Liver (tissue), 3 donors: ENCODE measurements around the gene ASB7.

Experiments used
- ATF3 ChIP-seq: IDR thresholded peaks from 2 replicates; pipeline ENCODE4 v1.6.1; 2016; ENCODE audit warnings: antibody characterized with exemption
- CTCF ChIP-seq: fragments of 150-350 bp; IDR thresholded peaks from 2 replicates; pipeline ENCODE4 v1.5.1; 2017; ENCODE audit warnings: improper control_type of control experiment, low read depth, low read length; ENCODE audit not compliant: missing input control
- FOXA2 ChIP-seq: IDR thresholded peaks from 2 replicates; pipeline ENCODE4 v1.6.1; 2016; ENCODE audit warnings: antibody characterized with exemption
- GABPA ChIP-seq, 2 donors: IDR thresholded peaks in 1 of 2; conservative IDR thresholded peaks in 1 of 2; 2 replicates each; pipeline ENCODE4 v1.6.1; 2016; ENCODE audit warnings: antibody characterized with exemption in 2 of 2, mild to moderate bottlenecking in 1 of 2, moderate library complexity in 1 of 2
- JUND ChIP-seq, 2 donors: IDR thresholded peaks; 2 replicates each; pipeline ENCODE4 v1.6.1; 2016; ENCODE audit warnings: antibody characterized with exemption in 2 of 2
- MAX ChIP-seq: IDR thresholded peaks from 2 replicates; pipeline ENCODE4 v1.6.1; 2016; ENCODE audit warnings: antibody characterized with exemption
- RAD21 ChIP-seq, 2 donors: IDR thresholded peaks; 2 replicates each; pipeline ENCODE4 v1.6.1; 2016; ENCODE audit warnings: antibody characterized with exemption in 2 of 2, mild to moderate bottlenecking in 2 of 2
- REST ChIP-seq: IDR thresholded peaks from 2 replicates; pipeline ENCODE4 v1.6.1; 2016; ENCODE audit warnings: antibody characterized with exemption, mild to moderate bottlenecking
- SP1 ChIP-seq: IDR thresholded peaks from 2 replicates; pipeline ENCODE4 v1.6.1; 2018; ENCODE audit warnings: antibody characterized with exemption, mild to moderate bottlenecking
- TAF1 ChIP-seq: conservative IDR thresholded peaks from 2 replicates; pipeline ENCODE4 v1.6.1; 2016; ENCODE audit warnings: antibody characterized with exemption, mild to moderate bottlenecking
- YY1 ChIP-seq: IDR thresholded peaks from 2 replicates; pipeline ENCODE4 v1.6.1; 2016; ENCODE audit warnings: antibody characterized with exemption, mild to moderate bottlenecking
- ZBTB33 ChIP-seq: IDR thresholded peaks from 2 replicates; pipeline ENCODE4 v1.6.1; 2016; ENCODE audit warnings: antibody characterized with exemption
- donor health status: healthy.
- donor health status: healthy.

GRCh38 chr15:100671858-100672543 is 69.6 kb downstream of the ASB7 start:
- TF ChIP-seq CTCF: peak; percentile 46
- TF ChIP-seq TAF1: no peak
- TF ChIP-seq GABPA (IDR thresholded peaks at IDR 0.05 in 1 of 2, conservative IDR thresholded peaks at IDR 0.05 in 1 of 2): no peak
- no peak for TF ChIP-seq MAX
- TF ChIP-seq RAD21 (IDR thresholded peaks at IDR 0.05): peak; percentile 70 to 80
- TF ChIP-seq REST: no peak
- TF ChIP-seq ZBTB33: no peak
- no peak for TF ChIP-seq YY1
- TF ChIP-seq ATF3: no peak
- no peak for TF ChIP-seq JUND (IDR thresholded peaks at IDR 0.05)
- no peak for TF ChIP-seq FOXA2
- TF ChIP-seq SP1: no peak
